Coronary artery (tissue), 2 donors: ENCODE results near the gene LMO3.

Source experiments
- DNase-seq: peaks from one replicate; pipeline ENCODE4 v3.0.0-alpha.2; 2017; ENCODE audit warnings: low spot score
- H3K27ac ChIP-seq, 2 donors: fragments of 200-600 bp; sonication (generic); one replicate each; pipeline ENCODE4 v1.5.1; 2016 to 2019
- H3K4me3 ChIP-seq: fragments of 200-600 bp; sonication (generic); 2 replicates; pipeline ENCODE4 v1.5.1; 2016; ENCODE audit warnings: mild to moderate bottlenecking, moderate library complexity
- CTCF ChIP-seq: fragments of 200-600 bp; sonication (generic); IDR thresholded peaks from one replicate; pipeline ENCODE4 v1.5.1; 2019; ENCODE audit warnings: antibody characterized with exemption

Gene LMO3

GRCh38 chr12:16607906-16608775 lies 2.2 kb upstream of the LMO3 start:
- no peak for TF ChIP-seq CTCF
- H3K4me3 ChIP-seq: no peak overlapping the region
- peak overlapping the region in 1 of 2 donors; percentile 55 for H3K27ac ChIP-seq
- no peak for DNase-seq

GRCh38 chr12:16606991-16607390 lies 1.0 kb upstream of the LMO3 start:
- DNase-seq: no peak
- no peak for TF ChIP-seq CTCF
- Histone ChIP-seq H3K27ac (peak overlapping the region; percentile 48 to 74), H3K4me3 (peak overlapping the region; percentile 70)

GRCh38 chr12:16606201-16606849 lies 363 bp upstream of the LMO3 start:
- no peak for TF ChIP-seq CTCF
- H3K27ac ChIP-seq: peak overlapping the region; percentile 48 to 74

GRCh38 chr12:16605642-16606116 lies 283 bp downstream of the LMO3 start:
- H3K4me3 ChIP-seq: peak overlapping the region; percentile 70
- TF ChIP-seq CTCF: no peak
- H3K27ac ChIP-seq: peak overlapping the region; percentile 48 to 74
- no peak for DNase-seq

More at GRCh38 chr12:16606201-16606849, 363 bp upstream of the LMO3 start:
- peak overlapping the region; percentile 70 for H3K4me3 ChIP-seq
- DNase-seq: no peak

- DNase-seq: no peak
- no peak for TF ChIP-seq CTCF
- Histone ChIP-seq H3K27ac (peak overlapping the region in 1 of 2 donors; percentile 74), H3K4me3 (peak overlapping the region; percentile 70)
These were observed 1.2 kb downstream of the LMO3 start for GRCh38 chr12:16604596-16605252.

GRCh38 chr12:16603916-16604575 lies 1.9 kb downstream of the LMO3 start:
- no peak for DNase-seq
- Histone ChIP-seq H3K27ac (no peak overlapping the region), H3K4me3 (peak overlapping the region; percentile 70)
- no peak for TF ChIP-seq CTCF
